ENCODE results near the gene ASB6.

Gene ASB6

DNA sequence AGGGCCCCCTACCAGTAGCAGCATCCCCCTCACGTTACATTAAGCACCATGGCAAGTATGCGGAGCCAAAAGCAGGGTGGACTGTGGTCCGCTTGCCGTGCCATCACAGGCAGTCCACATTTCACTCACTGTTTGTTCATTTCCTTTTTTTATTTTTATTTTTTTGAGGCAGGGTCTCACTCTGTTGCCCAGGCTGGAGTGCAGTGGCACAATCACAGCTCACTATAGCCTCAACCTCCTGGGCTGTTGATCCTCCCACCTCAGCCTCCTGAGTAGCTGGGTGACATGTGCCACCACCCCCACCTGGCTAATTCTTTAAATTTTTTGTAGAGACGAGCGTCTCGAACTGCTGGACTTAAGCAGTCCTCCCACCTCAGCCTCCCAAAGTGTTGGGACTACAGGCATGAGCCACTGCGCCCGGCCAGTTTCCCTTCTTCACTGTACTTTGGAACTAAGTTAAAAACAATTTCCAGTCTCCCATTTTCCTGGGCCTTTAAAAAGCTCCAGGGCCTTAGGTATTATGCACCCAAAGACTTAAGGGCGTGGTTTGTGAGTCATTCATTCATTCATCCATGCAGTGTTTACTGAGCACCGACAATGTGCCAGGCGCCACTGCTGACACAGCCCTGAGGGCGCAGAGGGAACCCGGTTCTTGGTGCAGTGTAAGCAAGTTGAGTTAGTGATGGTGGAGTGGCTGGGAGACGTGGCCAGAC, 43.4 kb upstream of the ASB6 start:
- no peak for TF ChIP-seq CTCF (IDR thresholded peaks at IDR 0.05; ENCODE audit: insufficient read depth, low read length, poor library complexity, severe bottlenecking)
- no peak for DNase-seq (ENCODE audit: extremely low read depth, insufficient read length)
- no peaks in the 10 kb centered on the region for H3K36me3 ChIP-seq (ENCODE audit: control insufficient read depth, insufficient read depth, low read length)

GRCh38 chr9:129682381-129682780, 40.4 kb upstream of the ASB6 start:
- H3K36me3 ChIP-seq (ENCODE audit: control insufficient read depth, insufficient read depth, low read length): no peaks in the 10 kb centered on the region
- no peaks in the 10 kb centered on the region; the same call in 1 of the 2 replicates for H3K27me3 ChIP-seq (replicated peaks; ENCODE audit: control insufficient read depth, insufficient read depth, low read length)
- H3K4me3 ChIP-seq (replicated peaks; ENCODE audit: low read depth, low read length): no peak overlapping the region
- DNase-seq (ENCODE audit: extremely low read depth, insufficient read length): no peak
- no peak for TF ChIP-seq CTCF (IDR thresholded peaks at IDR 0.05; ENCODE audit: insufficient read depth, low read length, poor library complexity, severe bottlenecking)

More for the DNA sequence above, 43.4 kb upstream of the ASB6 start:
- H3K27me3 ChIP-seq (replicated peaks; ENCODE audit: control insufficient read depth, insufficient read depth, low read length): no peaks in the 10 kb centered on the region; the same call in 1 of the 2 replicates
- no peak overlapping the region for H3K4me3 ChIP-seq (replicated peaks; ENCODE audit: low read depth, low read length)

DNA sequence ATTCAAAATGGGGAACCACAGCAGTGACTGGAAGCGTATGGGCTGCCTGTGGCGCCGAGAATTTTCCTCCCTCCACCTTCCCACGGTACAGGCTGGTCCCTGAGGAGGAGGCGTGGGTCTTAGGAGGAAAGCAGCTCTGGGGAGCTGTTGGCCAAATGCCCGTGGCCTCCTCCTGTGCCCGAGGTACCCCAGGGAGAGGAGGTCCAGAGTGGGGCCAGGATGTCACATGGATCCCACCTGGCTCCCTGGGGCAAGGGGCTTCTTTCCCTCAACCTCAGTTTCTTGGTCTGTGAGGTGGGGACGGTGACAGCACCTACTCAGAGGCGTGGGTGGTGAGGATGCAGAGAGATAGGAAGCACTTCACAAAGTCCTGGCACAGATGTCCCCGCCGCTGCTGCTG, 40.0 kb upstream of the ASB6 start:
- H3K4me3 ChIP-seq (replicated peaks; ENCODE audit: low read depth, low read length): no peak overlapping the region
- no peaks in the 10 kb centered on the region for H3K36me3 ChIP-seq (ENCODE audit: control insufficient read depth, insufficient read depth, low read length)
- TF ChIP-seq CTCF (IDR thresholded peaks at IDR 0.05; ENCODE audit: insufficient read depth, low read length, poor library complexity, severe bottlenecking): no peak
- no peaks in the 10 kb centered on the region for H3K27me3 ChIP-seq (replicated peaks; ENCODE audit: control insufficient read depth, insufficient read depth, low read length)
- DNase-seq (ENCODE audit: extremely low read depth, insufficient read length): no peak

- Histone ChIP-seq H3K4me3 (replicated peaks; ENCODE audit: low read depth, low read length) (no peak overlapping the region), H3K36me3 (ENCODE audit: control insufficient read depth, insufficient read depth, low read length) (no peaks in the 10 kb centered on the region), H3K27me3 (replicated peaks; ENCODE audit: control insufficient read depth, insufficient read depth, low read length) (no peaks in the 10 kb centered on the region; the same call in none of the 2 replicates)
- TF ChIP-seq CTCF (IDR thresholded peaks at IDR 0.05; ENCODE audit: insufficient read depth, low read length, poor library complexity, severe bottlenecking): no peak
- no peak for DNase-seq (ENCODE audit: extremely low read depth, insufficient read length)
These were observed 37.6 kb upstream of the ASB6 start for GRCh38 chr9:129679537-129679936.

DNA sequence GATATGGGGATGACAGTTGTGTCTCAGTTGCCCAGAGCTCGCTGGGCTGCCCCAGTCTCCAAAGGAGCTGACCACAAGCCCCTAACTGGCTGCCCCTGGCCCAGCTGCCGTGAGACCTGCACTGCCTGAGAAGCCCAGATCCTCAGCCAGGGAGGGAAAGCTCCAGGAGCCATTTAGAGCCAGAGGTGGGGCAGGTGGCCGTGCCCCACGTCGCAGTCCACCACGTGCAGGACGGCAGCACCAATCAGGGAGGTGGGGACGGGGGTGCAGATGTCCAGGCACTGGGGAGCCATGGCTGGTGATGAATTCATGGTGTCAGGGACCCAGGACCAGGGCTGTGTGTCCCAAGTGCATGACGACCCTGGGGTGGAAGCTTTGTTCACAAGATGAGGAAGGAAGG, 36.9 kb upstream of the ASB6 start:
- no peak for TF ChIP-seq CTCF (IDR thresholded peaks at IDR 0.05; ENCODE audit: insufficient read depth, low read length, poor library complexity, severe bottlenecking)
- Histone ChIP-seq H3K36me3 (ENCODE audit: control insufficient read depth, insufficient read depth, low read length) (no peaks in the 10 kb centered on the region), H3K27me3 (replicated peaks; ENCODE audit: control insufficient read depth, insufficient read depth, low read length) (no peaks in the 10 kb centered on the region; the same call in none of the 2 replicates), H3K4me3 (replicated peaks; ENCODE audit: low read depth, low read length) (no peak overlapping the region)
- DNase-seq (ENCODE audit: extremely low read depth, insufficient read length): no peak

Data from GM06990 (cell line).